Measurements from ENCODE around the gene FGD2.

Gene FGD2

GRCh38 chr6:37032239-37032638 is 26.8 kb downstream of the FGD2 start:
- Histone ChIP-seq H3K27me3 (ENCODE audit: insufficient read depth, low read depth) (no peaks in the 10 kb centered on the region), H3K4me3 (IDR thresholded peaks at IDR 0.05; ENCODE audit: insufficient read depth, low read depth, low read length) (no peak overlapping the region), H3K9ac (no peak overlapping the region), H4K20me1 (ENCODE audit: insufficient read depth) (no peaks in the 10 kb centered on the region), H2AFZ (ENCODE audit: low read depth) (no peak overlapping the region), H3K4me1 (ENCODE audit: low read depth, poor library complexity, severe bottlenecking) (peaks cover 8% of the 10 kb centered on the region), H3K27ac (no peak overlapping the region), H3K36me3 (ENCODE audit: insufficient read depth) (no peaks in the 10 kb centered on the region), H3K4me2 (no peak overlapping the region), H3K79me2 (ENCODE audit: insufficient read depth, low read depth) (no peaks in the 10 kb centered on the region)
- TF ChIP-seq CTCF (conservative IDR thresholded peaks at IDR 0.05; ENCODE audit: low read depth, low read length): no peak

- Histone ChIP-seq H2AFZ (ENCODE audit: low read depth) (no peak overlapping the region), H3K4me2 (no peak overlapping the region), H3K27ac (no peak overlapping the region), H3K4me3 (IDR thresholded peaks at IDR 0.05; ENCODE audit: insufficient read depth, low read depth, low read length) (no peak overlapping the region), H3K36me3 (ENCODE audit: insufficient read depth) (no peaks in the 10 kb centered on the region), H4K20me1 (ENCODE audit: insufficient read depth) (no peaks in the 10 kb centered on the region), H3K79me2 (ENCODE audit: insufficient read depth, low read depth) (no peaks in the 10 kb centered on the region), H3K27me3 (ENCODE audit: insufficient read depth, low read depth) (no peaks in the 10 kb centered on the region), H3K9ac (no peak overlapping the region), H3K4me1 (ENCODE audit: low read depth, poor library complexity, severe bottlenecking) (peaks cover 8% of the 10 kb centered on the region)
- TF ChIP-seq CTCF (conservative IDR thresholded peaks at IDR 0.05; ENCODE audit: low read depth, low read length): no peak
Observed at GRCh38 chr6:37033255-37033654, 27.8 kb downstream of the FGD2 start.

- H2AFZ ChIP-seq (ENCODE audit: low read depth): no peak overlapping the region
- no peaks in the 10 kb centered on the region for H3K27me3 ChIP-seq (ENCODE audit: insufficient read depth, low read depth)
- H3K4me3 ChIP-seq (IDR thresholded peaks at IDR 0.05; ENCODE audit: insufficient read depth, low read depth, low read length): no peak overlapping the region
- H3K36me3 ChIP-seq (ENCODE audit: insufficient read depth): no peaks in the 10 kb centered on the region
- H3K79me2 ChIP-seq (ENCODE audit: insufficient read depth, low read depth): no peaks in the 10 kb centered on the region
- H3K4me1 ChIP-seq (ENCODE audit: low read depth, poor library complexity, severe bottlenecking): peaks cover 7% of the 10 kb centered on the region
- no peak for TF ChIP-seq CTCF (conservative IDR thresholded peaks at IDR 0.05; ENCODE audit: low read depth, low read length)
- no peak overlapping the region for H3K4me2 ChIP-seq
- H3K27ac ChIP-seq: no peak overlapping the region
- H3K9ac ChIP-seq: no peak overlapping the region
- H4K20me1 ChIP-seq (ENCODE audit: insufficient read depth): no peaks in the 10 kb centered on the region
Observed at GRCh38 chr6:37033819-37034795, 28.7 kb downstream of the FGD2 start.

GRCh38 chr6:37036146-37036545 is 30.7 kb downstream of the FGD2 start:
- H3K36me3 ChIP-seq (ENCODE audit: insufficient read depth): no peaks in the 10 kb centered on the region
- no peak overlapping the region for H3K9ac ChIP-seq
- H3K27ac ChIP-seq: no peak overlapping the region
- H4K20me1 ChIP-seq (ENCODE audit: insufficient read depth): no peaks in the 10 kb centered on the region
- H3K4me2 ChIP-seq: no peak overlapping the region
- H3K4me1 ChIP-seq (ENCODE audit: low read depth, poor library complexity, severe bottlenecking): no peaks in the 10 kb centered on the region
- no peak overlapping the region for H3K4me3 ChIP-seq (IDR thresholded peaks at IDR 0.05; ENCODE audit: insufficient read depth, low read depth, low read length)
- H2AFZ ChIP-seq (ENCODE audit: low read depth): no peak overlapping the region
- no peak for TF ChIP-seq CTCF (conservative IDR thresholded peaks at IDR 0.05; ENCODE audit: low read depth, low read length)
- H3K79me2 ChIP-seq (ENCODE audit: insufficient read depth, low read depth): no peaks in the 10 kb centered on the region
- no peaks in the 10 kb centered on the region for H3K27me3 ChIP-seq (ENCODE audit: insufficient read depth, low read depth)
